ENCODE results near the gene ALOX5. TPM values are rescaled to one million over a fixed set of nuclear protein-coding genes. Genes with fewer than 3 reads are reported as not detected.

The ALOX5 gene
- polyA plus RNA-seq, 1 donor = 1.1 TPM

GRCh38 chr10:45424668-45425404 lies 50.8 kb downstream of the ALOX5 start:
- DNase-seq (ENCODE audit: low read depth) = no peak

- no peak for DNase-seq (ENCODE audit: low read depth)
These were observed 51.9 kb downstream of the ALOX5 start for GRCh38 chr10:45425621-45426563.

GRCh38 chr10:45427262-45427969 lies 53.4 kb downstream of the ALOX5 start:
- no peak for DNase-seq (ENCODE audit: low read depth)

- DNase-seq (ENCODE audit: low read depth) = no peak
These were observed 54.0 kb downstream of the ALOX5 start for GRCh38 chr10:45427970-45428366.

- DNase-seq (ENCODE audit: low read depth) = no peak
These were observed 54.8 kb downstream of the ALOX5 start for GRCh38 chr10:45428611-45429510.

GRCh38 chr10:45429790-45430189 lies 55.8 kb downstream of the ALOX5 start:
- DNase-seq (ENCODE audit: low read depth) = no peak

GRCh38 chr10:45432113-45432512 lies 58.1 kb downstream of the ALOX5 start:
- DNase-seq (ENCODE audit: low read depth) = no peak

- no peak for DNase-seq (ENCODE audit: low read depth)
These were observed 58.9 kb downstream of the ALOX5 start for GRCh38 chr10:45432700-45433472.

GRCh38 chr10:45433716-45434469 lies 59.9 kb downstream of the ALOX5 start:
- DNase-seq (ENCODE audit: low read depth) = no peak

GRCh38 chr10:45437587-45438465 lies 63.8 kb downstream of the ALOX5 start:
- no peak for DNase-seq (ENCODE audit: low read depth)

- DNase-seq (ENCODE audit: low read depth) = no peak
These were observed 64.6 kb downstream of the ALOX5 start for GRCh38 chr10:45438466-45439090.

- DNase-seq (ENCODE audit: low read depth) = no peak
These were observed 65.3 kb downstream of the ALOX5 start for GRCh38 chr10:45439365-45439764.

- DNase-seq (ENCODE audit: low read depth) = no peak
These were observed 65.9 kb downstream of the ALOX5 start for GRCh38 chr10:45439873-45440272.

GRCh38 chr10:45440511-45441062 lies 66.6 kb downstream of the ALOX5 start:
- no peak for DNase-seq (ENCODE audit: low read depth)

GRCh38 chr10:45441239-45442190 lies 67.5 kb downstream of the ALOX5 start:
- DNase-seq (ENCODE audit: low read depth) = no peak

- no peak for DNase-seq (ENCODE audit: low read depth)
These were observed 68.2 kb downstream of the ALOX5 start for GRCh38 chr10:45442251-45442650.

- no peak for DNase-seq (ENCODE audit: low read depth)
These were observed 68.6 kb downstream of the ALOX5 start for GRCh38 chr10:45442662-45443061.
